Keratinocyte (primary cell): ENCODE measurements around the gene TALDO1. TPM values are rescaled to one million over a fixed set of nuclear protein-coding genes. Genes with fewer than 3 reads are reported as not detected.

Experiments
- DNase-seq: peaks from one replicate; pipeline ENCODE4 v3.0.0-alpha.2; 2011; ENCODE audit warnings: low read depth, missing footprints, low spot score
- FAIRE-seq: peaks from 2 replicates; lab custom pipeline; 2011; peaks lifted over from hg19 to GRCh38; lab: Jason Lieb, UNC
- H2AFZ ChIP-seq: 2 replicates; pipeline ENCODE4 v1.6.0; 2012; ENCODE audit warnings: low read length, control low read depth, inconsistent platforms; ENCODE audit not compliant: control insufficient read depth
- H3K27ac ChIP-seq: 2 replicates; pipeline ENCODE4 v1.5.1; 2011; ENCODE audit warnings: low read length; ENCODE audit not compliant: control insufficient read depth, insufficient read depth
- H3K27me3 ChIP-seq: 3 replicates; pipeline ENCODE4 v1.6.0; 2011; ENCODE audit warnings: low read length; ENCODE audit not compliant: control insufficient read depth, insufficient read depth; ENCODE audit errors: extremely low read depth
- H3K36me3 ChIP-seq, 2 experiments: 2 replicates in 1 of 2; 3 replicates in 1 of 2; pipeline ENCODE4 v1.5.1; 2011; ENCODE audit warnings: low read length in 2 of 2, mild to moderate bottlenecking in 1 of 2; ENCODE audit not compliant: control insufficient read depth in 2 of 2, insufficient read depth in 2 of 2; ENCODE audit errors: extremely low read depth in 1 of 2
- H3K4me1 ChIP-seq: 3 replicates; pipeline ENCODE4 v1.5.1; 2011; ENCODE audit warnings: low read length; ENCODE audit not compliant: control insufficient read depth, insufficient read depth; ENCODE audit errors: extremely low read depth
- H3K4me2 ChIP-seq: 3 replicates; pipeline ENCODE4 v1.6.0; 2011; ENCODE audit warnings: low read depth, low read length; ENCODE audit not compliant: control insufficient read depth, insufficient read depth; ENCODE audit errors: extremely low read depth
- H3K4me3 ChIP-seq, 3 experiments: fragments of 200-600 bp in 1 of 3; sonication (generic) in 1 of 3; 2 replicates in 2 of 3; 3 replicates in 1 of 3; pipeline ENCODE4 v1.5.1; 2011 to 2016; ENCODE audit warnings: low read length in 3 of 3, mild to moderate bottlenecking in 3 of 3, control low read depth in 2 of 3, inconsistent platforms in 1 of 3, low read depth in 1 of 3, mixed read lengths in 1 of 3, mixed run types in 1 of 3, moderate library complexity in 1 of 3; ENCODE audit not compliant: control insufficient read depth in 2 of 3, insufficient read depth in 2 of 3; ENCODE audit errors: extremely low read depth in 1 of 3
- H3K79me2 ChIP-seq: 2 replicates; pipeline ENCODE4 v1.6.0; 2012; ENCODE audit warnings: low read length; ENCODE audit not compliant: control insufficient read depth, insufficient read depth
- H3K9ac ChIP-seq: 3 replicates; pipeline ENCODE4 v1.6.0; 2011; ENCODE audit warnings: low read length; ENCODE audit not compliant: control insufficient read depth, insufficient read depth; ENCODE audit errors: extremely low read depth
- H3K9me1 ChIP-seq: 3 replicates; pipeline ENCODE4 v1.6.0; 2011; ENCODE audit warnings: low read length; ENCODE audit not compliant: control insufficient read depth, insufficient read depth; ENCODE audit errors: extremely low read depth
- H3K9me3 ChIP-seq: 2 replicates; pipeline ENCODE4 v1.5.1; 2012; ENCODE audit warnings: low read depth, low read length; ENCODE audit not compliant: control insufficient read depth
- H4K20me1 ChIP-seq: 3 replicates; pipeline ENCODE4 v1.6.0; 2011; ENCODE audit warnings: low read length; ENCODE audit not compliant: control insufficient read depth, insufficient read depth; ENCODE audit errors: extremely low read depth
- CTCF ChIP-seq, 3 experiments: IDR thresholded peaks in 1 of 3; conservative IDR thresholded peaks in 1 of 3; optimal IDR thresholded peaks in 1 of 3; 2 replicates in 2 of 3; 3 replicates in 1 of 3; pipeline versions ENCODE3 to v1.5.1; 2011; ENCODE audit warnings: low read length in 3 of 3, mild to moderate bottlenecking in 3 of 3, moderate library complexity in 2 of 3, control low read depth in 1 of 3, inconsistent platforms in 1 of 3; ENCODE audit not compliant: insufficient read depth in 2 of 3; ENCODE audit errors: extremely low read depth in 1 of 3
- EZH2 ChIP-seq: IDR thresholded peaks from one replicate; pipeline ENCODE4 v1.6.1; 2012; ENCODE audit warnings: inconsistent platforms, mild to moderate bottlenecking, low read length, moderate library complexity
- dilution Hi-C: fragments of 300-500 bp; cut with MboI; formaldehyde crosslinking; loops from one replicate; pipeline ENCODE4 v1.7.0; 2020; ENCODE audit warnings: low sequenced_read_pairs; ENCODE audit not compliant: extremely low pct_ligation_motif_present
- polyA plus RNA-seq, 5 experiments: library from polyadenylated mRNA; depleted of rRNA in 3 of 5; stranded (reverse) in 3 of 5; stranded (forward) in 1 of 5; unstranded in 1 of 5; fragments of >200 nt; gene quantifications; 1 replicate in 1 of 5; 2 replicates in 3 of 5; 3 replicates in 1 of 5; pipeline versions ENCODE4 v1.2.1 to v1.2.3, GENCODE V29; 2011 to 2012; ENCODE audit warnings: missing spikeins in 2 of 5, low read depth in 1 of 5, low replicate concordance in 1 of 5

The TALDO1 gene
- polyA plus RNA-seq, 1 donor (not counting 4 experiments of a cell fraction or from before 2014, with no cell fraction given): 162 TPM

DNA sequence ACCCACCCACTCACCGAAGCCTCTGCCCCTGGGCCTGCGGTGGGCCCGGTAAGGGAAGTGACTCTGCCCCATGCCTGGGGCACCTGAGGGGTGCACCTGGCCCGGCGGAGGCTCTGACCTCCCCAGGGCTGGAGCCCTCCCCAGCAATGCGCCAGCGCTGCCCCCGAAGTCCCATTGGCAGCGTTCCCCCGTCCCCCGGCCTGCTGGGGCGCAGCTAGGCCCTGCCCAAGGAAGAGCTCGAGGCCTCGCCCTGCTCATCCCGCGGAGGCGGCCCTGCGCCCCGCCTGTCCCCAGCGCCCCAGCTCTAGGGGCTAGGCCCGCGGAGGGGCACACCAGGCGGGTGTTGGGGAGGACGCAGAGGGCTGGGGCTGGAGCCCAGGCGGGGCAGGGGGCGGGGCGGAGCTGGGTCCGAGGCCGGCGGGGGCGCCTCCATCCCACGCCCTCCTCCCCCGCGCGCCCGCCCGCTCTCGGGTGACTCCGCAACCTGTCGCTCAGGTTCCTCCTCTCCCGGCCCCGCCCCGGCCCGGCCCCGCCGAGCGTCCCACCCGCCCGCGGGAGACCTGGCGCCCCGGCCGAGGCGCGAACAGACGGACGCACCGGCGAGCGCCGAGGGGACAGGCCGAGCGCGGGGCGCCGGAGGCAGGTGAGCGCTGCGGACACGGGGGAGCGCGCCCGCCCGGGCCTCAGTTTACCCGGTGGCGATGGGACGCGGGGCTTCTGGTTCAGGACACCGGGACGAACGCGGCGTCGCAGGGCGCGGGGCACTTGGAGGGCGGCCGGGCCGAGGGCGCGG, 41.4 kb upstream of the TALDO1 start, which contains the start of gene EPS8L2:
Gene EPS8L2 (plus strand): TSS at position 586 of the 793 bp plus-strand sequence. CDS start 3,177 bp downstream, outside the sequence.
- peak within 1 kb of the TSS; percentile 83 to 90 (median 84) for H3K4me3 ChIP-seq
- FAIRE-seq: no peak
- H3K27me3 ChIP-seq: no peaks in the 10 kb centered on the region
- TF ChIP-seq EZH2: no peak
- no peak for TF ChIP-seq CTCF (optimal IDR thresholded peaks at IDR 0.05 in 1 of 3, IDR thresholded peaks at IDR 0.05 in 1 of 3, conservative IDR thresholded peaks at IDR 0.05 in 1 of 3; ENCODE audit: extremely low read depth in 1 of 3, insufficient read depth in 2 of 3, low read length in 3 of 3)
- peaks cover 31% of the 10 kb centered on the region for H3K79me2 ChIP-seq
- H3K36me3 ChIP-seq: peaks cover 6 to 8% of the 10 kb centered on the region in 2 experiments
- peak within 1 kb of the TSS; percentile 90 for H3K4me2 ChIP-seq
- H2AFZ ChIP-seq: peak within 1 kb of the TSS; percentile 37
- peaks cover 2% of the 10 kb centered on the region for H3K9me1 ChIP-seq
- dilution Hi-C loops: no loop called here
- no peaks in the 10 kb centered on the region for H3K9me3 ChIP-seq
- H4K20me1 ChIP-seq: no peaks in the 10 kb centered on the region
- no peak for DNase-seq
- H3K27ac ChIP-seq: peak within 1 kb of the TSS; percentile 68
- peaks cover 20% of the 10 kb centered on the region for H3K4me1 ChIP-seq
- H3K9ac ChIP-seq: peak within 1 kb of the TSS; percentile 80

- H2AFZ ChIP-seq: peak overlapping the region; percentile 15
- H3K9ac ChIP-seq: peak overlapping the region; percentile 80
- no peak for TF ChIP-seq EZH2
- no peak for TF ChIP-seq CTCF (optimal IDR thresholded peaks at IDR 0.05 in 1 of 3, IDR thresholded peaks at IDR 0.05 in 1 of 3, conservative IDR thresholded peaks at IDR 0.05 in 1 of 3; ENCODE audit: extremely low read depth in 1 of 3, insufficient read depth in 2 of 3, low read length in 3 of 3)
- dilution Hi-C loops: no loop called here
- no peak for DNase-seq
- peak overlapping the region; percentile 90 for H3K4me2 ChIP-seq
- no peak for FAIRE-seq
- peak overlapping the region; percentile 68 for H3K27ac ChIP-seq
- no peaks in the 10 kb centered on the region for H3K27me3 ChIP-seq
- H3K4me3 ChIP-seq: peak overlapping the region; percentile 83 to 90 (median 84)
- H4K20me1 ChIP-seq: no peaks in the 10 kb centered on the region
- H3K4me1 ChIP-seq: peaks cover 20% of the 10 kb centered on the region
- no peaks in the 10 kb centered on the region for H3K9me3 ChIP-seq
- H3K79me2 ChIP-seq: peaks cover 31% of the 10 kb centered on the region
- peaks cover 6 to 10% of the 10 kb centered on the region in 2 experiments for H3K36me3 ChIP-seq
- peaks cover 2% of the 10 kb centered on the region for H3K9me1 ChIP-seq
Measured at GRCh38 chr11:706439-706956, 40.8 kb upstream of the TALDO1 start.
